ENCODE data around the gene FBXL4.

The FBXL4 gene

GRCh38 chr6:98839781-98840361 lies 107.9 kb downstream of the FBXL4 start:
- TF ChIP-seq, protein P1, sequence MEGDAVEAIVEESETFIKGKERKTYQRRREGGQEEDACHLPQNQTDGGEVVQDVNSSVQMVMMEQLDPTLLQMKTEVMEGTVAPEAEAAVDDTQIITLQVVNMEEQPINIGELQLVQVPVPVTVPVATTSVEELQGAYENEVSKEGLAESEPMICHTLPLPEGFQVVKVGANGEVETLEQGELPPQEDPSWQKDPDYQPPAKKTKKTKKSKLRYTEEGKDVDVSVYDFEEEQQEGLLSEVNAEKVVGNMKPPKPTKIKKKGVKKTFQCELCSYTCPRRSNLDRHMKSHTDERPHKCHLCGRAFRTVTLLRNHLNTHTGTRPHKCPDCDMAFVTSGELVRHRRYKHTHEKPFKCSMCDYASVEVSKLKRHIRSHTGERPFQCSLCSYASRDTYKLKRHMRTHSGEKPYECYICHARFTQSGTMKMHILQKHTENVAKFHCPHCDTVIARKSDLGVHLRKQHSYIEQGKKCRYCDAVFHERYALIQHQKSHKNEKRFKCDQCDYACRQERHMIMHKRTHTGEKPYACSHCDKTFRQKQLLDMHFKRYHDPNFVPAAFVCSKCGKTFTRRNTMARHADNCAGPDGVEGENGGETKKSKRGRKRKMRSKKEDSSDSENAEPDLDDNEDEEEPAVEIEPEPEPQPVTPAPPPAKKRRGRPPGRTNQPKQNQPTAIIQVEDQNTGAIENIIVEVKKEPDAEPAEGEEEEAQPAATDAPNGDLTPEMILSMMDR (IDR thresholded peaks at IDR 0.05; ENCODE audit: insufficient read depth, missing control alignments) = peak; percentile 40
- DNase-seq (ENCODE audit: insufficient read length, low spot score) = no peak
- no peak for FAIRE-seq

DNA sequence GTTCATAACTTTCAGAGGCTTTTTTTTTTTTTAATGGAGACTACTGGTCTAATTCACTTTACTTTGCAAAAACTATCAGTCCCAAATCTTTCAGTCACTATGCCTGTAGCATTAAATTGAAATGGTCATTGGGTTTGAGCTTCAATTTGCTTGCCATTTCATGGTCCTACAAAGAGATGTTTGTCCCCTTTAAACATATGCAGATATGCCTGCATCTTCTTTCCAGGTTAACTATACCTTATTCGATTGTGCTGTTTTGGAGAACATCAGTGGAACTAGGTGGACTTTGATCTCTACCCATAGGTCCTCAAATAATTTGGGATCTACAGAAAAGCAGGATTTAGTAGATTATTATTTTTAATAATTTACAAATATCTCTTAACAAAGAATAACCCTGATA lies 108.8 kb downstream of the FBXL4 start:
- no peak for FAIRE-seq
- no peak for DNase-seq (ENCODE audit: insufficient read length, low spot score)
- TF ChIP-seq, protein P1 (IDR thresholded peaks at IDR 0.05; ENCODE audit: insufficient read depth, missing control alignments) = no peak

DNA sequence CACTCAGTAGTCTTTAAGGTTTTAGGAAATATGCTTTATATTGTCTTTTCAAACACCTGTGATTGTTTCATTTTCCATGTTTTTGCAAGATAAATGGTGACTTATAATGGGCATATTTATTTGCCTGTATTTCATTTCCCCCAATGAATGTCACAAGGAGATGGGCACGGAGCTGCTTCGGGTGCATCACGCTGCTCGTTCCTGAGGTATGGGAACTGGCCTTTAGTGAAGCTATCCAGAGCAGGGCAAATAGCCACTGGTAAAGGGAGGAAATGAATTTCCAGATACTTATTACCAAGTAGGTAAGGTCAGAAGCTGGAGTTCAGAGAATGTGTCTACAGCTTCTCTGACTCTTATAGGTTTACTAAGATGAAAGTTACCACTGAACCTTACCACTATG lies 109.7 kb downstream of the FBXL4 start:
- no peak for DNase-seq (ENCODE audit: insufficient read length, low spot score)
- TF ChIP-seq, protein P1 (IDR thresholded peaks at IDR 0.05; ENCODE audit: insufficient read depth, missing control alignments) = no peak
- FAIRE-seq = no peak

- no peak for DNase-seq (ENCODE audit: insufficient read length, low spot score)
- no peak for FAIRE-seq
- TF ChIP-seq, protein P1 (IDR thresholded peaks at IDR 0.05; ENCODE audit: insufficient read depth, missing control alignments) = no peak
Measured at GRCh38 chr6:98836962-98837944, 110.5 kb downstream of the FBXL4 start.

DNA sequence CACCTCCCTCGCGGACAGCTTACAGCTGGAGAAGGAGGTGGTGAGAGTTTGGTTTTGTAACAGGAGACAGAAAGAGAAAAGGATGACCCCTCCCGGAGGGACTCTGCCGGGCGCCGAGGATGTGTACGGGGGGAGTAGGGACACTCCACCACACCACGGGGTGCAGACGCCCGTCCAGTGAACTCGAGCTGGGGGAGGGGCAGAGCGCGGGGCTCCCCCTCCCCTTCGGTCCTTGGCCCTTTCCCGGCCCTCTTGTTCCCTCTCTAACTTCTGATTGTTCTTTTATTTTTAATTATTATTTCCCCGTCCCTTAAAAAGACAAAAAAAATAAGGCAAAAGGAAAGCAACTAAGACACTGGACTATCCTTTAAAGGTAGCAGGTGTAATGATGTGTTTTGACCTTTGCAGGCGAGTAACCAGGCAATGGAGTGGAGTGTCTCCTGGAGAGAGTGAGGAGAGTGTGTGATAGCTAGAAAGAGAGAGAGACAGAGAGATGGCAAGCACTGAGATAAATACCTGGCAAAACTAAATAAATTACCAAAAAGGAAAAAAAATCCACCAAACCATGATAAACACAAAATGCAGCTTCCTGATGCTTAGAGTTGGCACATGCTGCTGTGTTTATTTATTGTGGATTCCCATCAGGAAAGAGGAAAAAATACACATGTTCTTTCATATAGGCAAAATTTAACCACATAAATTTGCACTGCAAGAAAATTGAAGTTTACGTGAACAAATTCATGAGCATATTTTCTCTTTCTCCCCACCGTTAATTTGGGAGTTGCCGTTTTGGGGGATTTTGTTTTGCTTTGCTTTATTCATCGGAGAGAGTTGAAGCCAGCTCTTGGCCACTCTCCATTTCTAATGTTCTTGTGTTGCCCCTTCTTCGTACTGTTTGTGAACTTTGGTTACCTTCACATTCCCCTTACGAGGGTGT lies 111.5 kb downstream of the FBXL4 start:
- DNase-seq (ENCODE audit: insufficient read length, low spot score) (no peak), FAIRE-seq (peak; percentile 38)
- TF ChIP-seq, protein P1 (IDR thresholded peaks at IDR 0.05; ENCODE audit: insufficient read depth, missing control alignments) = no peak

DNA sequence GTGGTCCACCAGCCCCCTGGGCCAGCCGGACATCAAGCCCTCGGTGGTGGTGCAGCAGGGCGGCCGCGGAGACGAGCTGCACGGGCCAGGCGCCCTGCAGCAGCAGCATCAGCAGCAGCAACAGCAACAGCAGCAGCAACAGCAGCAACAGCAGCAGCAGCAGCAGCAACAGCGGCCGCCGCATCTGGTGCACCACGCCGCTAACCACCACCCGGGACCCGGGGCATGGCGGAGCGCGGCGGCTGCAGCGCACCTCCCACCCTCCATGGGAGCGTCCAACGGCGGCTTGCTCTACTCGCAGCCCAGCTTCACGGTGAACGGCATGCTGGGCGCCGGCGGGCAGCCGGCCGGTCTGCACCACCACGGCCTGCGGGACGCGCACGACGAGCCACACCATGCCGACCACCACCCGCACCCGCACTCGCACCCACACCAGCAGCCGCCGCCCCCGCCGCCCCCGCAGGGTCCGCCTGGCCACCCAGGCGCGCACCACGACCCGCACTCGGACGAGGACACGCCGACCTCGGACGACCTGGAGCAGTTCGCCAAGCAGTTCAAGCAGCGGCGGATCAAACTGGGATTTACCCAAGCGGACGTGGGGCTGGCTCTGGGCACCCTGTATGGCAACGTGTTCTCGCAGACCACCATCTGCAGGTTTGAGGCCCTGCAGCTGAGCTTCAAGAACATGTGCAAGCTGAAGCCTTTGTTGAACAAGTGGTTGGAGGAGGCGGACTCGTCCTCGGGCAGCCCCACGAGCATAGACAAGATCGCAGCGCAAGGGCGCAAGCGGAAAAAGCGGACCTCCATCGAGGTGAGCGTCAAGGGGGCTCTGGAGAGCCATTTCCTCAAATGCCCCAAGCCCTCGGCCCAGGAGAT lies 112.4 kb downstream of the FBXL4 start:
- TF ChIP-seq, protein P1 (IDR thresholded peaks at IDR 0.05; ENCODE audit: insufficient read depth, missing control alignments) = no peak
- FAIRE-seq (no peak), DNase-seq (ENCODE audit: insufficient read length, low spot score) (no peak)

Measured in D721Med (cell line).